ENCODE measurements around the gene RARB. TPM values are rescaled to one million over a fixed set of nuclear protein-coding genes. Genes with fewer than 3 reads are reported as not detected.

RARB gene
- total and polyA plus RNA-seq, 2 experiments from 2014 or later, result 0.14 to 0.42 TPM

GRCh38 chr3:25555695-25556437 lies 127.8 kb downstream of the RARB start:
- H3K9me3 Mint-ChIP-seq, result peaks cover under 1% of the 10 kb centered on the region; the same call in 1 of the 3 replicates
- no peak overlapping the region for H3K4me3 Mint-ChIP-seq
- no peaks in the 10 kb centered on the region for H3K36me3 ChIP-seq (ENCODE audit: insufficient read depth)
- H3K36me3 Mint-ChIP-seq (ENCODE audit: low read depth), result no peaks in the 10 kb centered on the region
- no peak overlapping the region for H3K27ac ChIP-seq (ENCODE audit: low read depth)
- H3K4me3 ChIP-seq, result no peak overlapping the region
- H3K27me3 ChIP-seq (ENCODE audit: insufficient read depth), result no peaks in the 10 kb centered on the region
- H3K79me2 ChIP-seq (replicated peaks; ENCODE audit: insufficient read depth), result no peaks in the 10 kb centered on the region
- H3K27me3 Mint-ChIP-seq (ENCODE audit: insufficient read depth, low read depth, poor library complexity), result no peaks in the 10 kb centered on the region
- no peaks in the 10 kb centered on the region for H4K20me1 ChIP-seq (replicated peaks; ENCODE audit: insufficient read depth)
- DNase-seq (ENCODE audit: low spot score) (no peak), ATAC-seq (no peak)
- H2AFZ ChIP-seq, result no peak overlapping the region
- TF ChIP-seq JUNB (IDR thresholded peaks at IDR 0.05; ENCODE audit: unreplicated experiment), result no peak
- no peak for TF ChIP-seq ZNF462 (CRISPR knock-in tag; IDR thresholded peaks at IDR 0.05)
- no peak for TF ChIP-seq ETS1 (IDR thresholded peaks at IDR 0.05)
- TF ChIP-seq ZNF114 (CRISPR knock-in tag; IDR thresholded peaks at IDR 0.05), result no peak
- H3K4me2 ChIP-seq, result no peak overlapping the region
- H3K4me1 Mint-ChIP-seq, result peaks cover 6% of the 10 kb centered on the region; the same call in 2 of the 3 replicates
- no peak overlapping the region for H3K27ac Mint-ChIP-seq
- H3F3A ChIP-seq (replicated peaks; ENCODE audit: low read depth), result no peaks in the 10 kb centered on the region
- H3K9me2 ChIP-seq (ENCODE audit: insufficient read depth), result peaks cover 6% of the 10 kb centered on the region; the same call in 1 of the 2 replicates
- no peaks in the 10 kb centered on the region for H3K4me1 ChIP-seq (ENCODE audit: insufficient read depth)

All from GM23338 (cell line).